IPS-NIHi7 (cell line): ENCODE results near the gene MPP4.
A peak's percentile ranks its signal among the peaks of the same experiment; 100 is the strongest.

Experiments used
- DNase-seq: peaks from one replicate; pipeline ENCODE4 v3.0.0; 2012; ENCODE audit warnings: mixed read lengths; ENCODE audit errors: extremely low spot score

Gene MPP4

GRCh38 chr2:201630577-201630976, 67.9 kb downstream of the MPP4 start:
- DNase-seq = no peak

- no peak for DNase-seq
Measured at GRCh38 chr2:201628545-201628944, 69.9 kb downstream of the MPP4 start.

- no peak for DNase-seq
Measured at GRCh38 chr2:201622306-201622970, 76.0 kb downstream of the MPP4 start.

- no peak for DNase-seq
Measured at GRCh38 chr2:201621293-201621999, 77.0 kb downstream of the MPP4 start.

- peak; percentile 31 for DNase-seq
Measured at GRCh38 chr2:201618744-201619662, 79.4 kb downstream of the MPP4 start.

- DNase-seq = no peak
Measured at GRCh38 chr2:201608021-201608420, 90.4 kb downstream of the MPP4 start.

GRCh38 chr2:201607568-201607967, 90.9 kb downstream of the MPP4 start:
- DNase-seq = no peak

- DNase-seq = no peak
Measured at GRCh38 chr2:201600906-201601305, 97.5 kb downstream of the MPP4 start.

- DNase-seq = no peak
Measured at GRCh38 chr2:201597397-201597796, 101.0 kb downstream of the MPP4 start.
